T-helper 17 cell (primary cell): ENCODE measurements around the gene GNGT1. TPM values are rescaled to one million over a fixed set of nuclear protein-coding genes. Genes with fewer than 3 reads are reported as not detected.

Source experiments
- ATAC-seq: fragments of 150-1000 bp; cut with Tn5 transposase; 2 replicates; pipeline ENCODE4 v1.10.0; 2021; ENCODE audit warnings: mild to moderate bottlenecking, moderate library complexity
- DNase-seq, 3 donors: peaks; one replicate each; pipeline versions ENCODE4 v3.0.0 to v3.0.0-alpha.2; 2020 to 2021
- H3K9me3 ChIP-seq: one replicate; pipeline ENCODE4 v1.7.0; 2013; ENCODE audit warnings: low read length, mild to moderate bottlenecking; ENCODE audit not compliant: control insufficient read depth, poor library complexity, severe bottlenecking
- H3K27ac Mint-ChIP-seq: one replicate; pipeline ENCODE4 v1.8.0; 2022; ENCODE audit warnings: mild to moderate bottlenecking, moderate library complexity, mixed read lengths
- H3K27me3 Mint-ChIP-seq: one replicate; pipeline ENCODE4 v1.8.0; 2022; ENCODE audit warnings: mixed read lengths
- H3K36me3 Mint-ChIP-seq: one replicate; pipeline ENCODE4 v1.8.0; 2022; ENCODE audit warnings: low read depth, mixed read lengths
- H3K4me1 Mint-ChIP-seq: one replicate; pipeline ENCODE4 v1.8.0; 2022; ENCODE audit warnings: mild to moderate bottlenecking, mixed read lengths
- H3K4me3 Mint-ChIP-seq: one replicate; pipeline ENCODE4 v1.8.0; 2022; ENCODE audit warnings: mild to moderate bottlenecking, moderate library complexity, mixed read lengths
- total RNA-seq, 4 donors: library from RNA in 2 of 4; stranded (reverse) in 2 of 4; gene quantifications; one replicate each; pipeline ENCODE4 v1.2.3 and lab custom pipeline; 2022 to 2026

GNGT1 gene
- total RNA-seq, 2 donors from 2014 or later = not detected

GRCh38 chr7:93958651-93959050, 52.3 kb downstream of the GNGT1 start:
- no peaks in the 10 kb centered on the region for H3K36me3 Mint-ChIP-seq
- ATAC-seq (no peak), DNase-seq (no peak)
- H3K4me3 Mint-ChIP-seq = no peak overlapping the region
- no peaks in the 10 kb centered on the region for H3K4me1 Mint-ChIP-seq
- H3K27me3 Mint-ChIP-seq = no peaks in the 10 kb centered on the region
- no peaks in the 10 kb centered on the region for H3K9me3 ChIP-seq
- no peak overlapping the region for H3K27ac Mint-ChIP-seq

Other genes with a start within 250 kb of the GNGT1 start
- gene TFPI2, start 15.8 kb upstream of the GNGT1 start, total RNA-seq = 1 to 10 TPM; 1.4 to 1.5 TPM
- 10 to 100 TPM in 1 of 2 donors, under 1 TPM in 1; 0.85 to 24.5 TPM for gene GNG11, start 15.2 kb downstream of the GNGT1 start, total RNA-seq
- gene BET1, start 97.8 kb downstream of the GNGT1 start, total RNA-seq = 10 to 100 TPM; 12.3 to 18.0 TPM